ENCODE data around the gene RPS6KB1. TPM values are rescaled to one million over a fixed set of nuclear protein-coding genes. Genes with fewer than 3 reads are reported as not detected.

RPS6KB1 gene
- polyA plus RNA-seq, 1 donor from 2014 or later = 25.3 TPM

DNA sequence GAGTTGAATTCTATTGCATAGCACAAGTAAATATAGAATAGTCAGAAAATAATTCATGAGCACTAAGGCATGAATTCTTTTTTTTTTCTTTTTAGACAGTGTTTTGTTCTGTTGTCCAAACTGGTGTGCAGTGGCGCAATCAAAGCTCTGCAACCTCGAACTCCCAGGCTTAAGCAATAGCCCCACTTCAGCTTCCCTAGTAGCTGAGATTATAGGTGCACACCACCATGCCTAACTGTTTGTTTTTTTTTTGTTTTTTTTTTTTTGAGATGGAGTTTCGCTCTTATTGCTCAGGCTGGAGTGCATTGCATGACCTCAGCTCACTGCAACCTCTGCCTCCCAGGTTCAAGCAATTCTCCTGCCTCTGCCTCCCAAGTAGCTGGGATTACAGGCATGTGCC lies 16.8 kb upstream of the RPS6KB1 start:
- TF ChIP-seq TAF1 (IDR thresholded peaks at IDR 0.05; ENCODE audit: low read depth) (no peak), MXI1 (conservative IDR thresholded peaks at IDR 0.05; ENCODE audit: poor library complexity, severe bottlenecking) (no peak), EP300 (conservative IDR thresholded peaks at IDR 0.05; ENCODE audit: poor library complexity, severe bottlenecking) (no peak), SMC3 (conservative IDR thresholded peaks at IDR 0.05; ENCODE audit: poor library complexity) (no peak), RAD21 (conservative IDR thresholded peaks at IDR 0.05) (no peak), EZH2 (IDR thresholded peaks at IDR 0.05; ENCODE audit: borderline replicate concordance, insufficient read depth, low read length, poor library complexity, severe bottlenecking) (no peak), POLR2AphosphoS5 (IDR thresholded peaks at IDR 0.05) (no peak)
- TF ChIP-seq, protein P1, sequence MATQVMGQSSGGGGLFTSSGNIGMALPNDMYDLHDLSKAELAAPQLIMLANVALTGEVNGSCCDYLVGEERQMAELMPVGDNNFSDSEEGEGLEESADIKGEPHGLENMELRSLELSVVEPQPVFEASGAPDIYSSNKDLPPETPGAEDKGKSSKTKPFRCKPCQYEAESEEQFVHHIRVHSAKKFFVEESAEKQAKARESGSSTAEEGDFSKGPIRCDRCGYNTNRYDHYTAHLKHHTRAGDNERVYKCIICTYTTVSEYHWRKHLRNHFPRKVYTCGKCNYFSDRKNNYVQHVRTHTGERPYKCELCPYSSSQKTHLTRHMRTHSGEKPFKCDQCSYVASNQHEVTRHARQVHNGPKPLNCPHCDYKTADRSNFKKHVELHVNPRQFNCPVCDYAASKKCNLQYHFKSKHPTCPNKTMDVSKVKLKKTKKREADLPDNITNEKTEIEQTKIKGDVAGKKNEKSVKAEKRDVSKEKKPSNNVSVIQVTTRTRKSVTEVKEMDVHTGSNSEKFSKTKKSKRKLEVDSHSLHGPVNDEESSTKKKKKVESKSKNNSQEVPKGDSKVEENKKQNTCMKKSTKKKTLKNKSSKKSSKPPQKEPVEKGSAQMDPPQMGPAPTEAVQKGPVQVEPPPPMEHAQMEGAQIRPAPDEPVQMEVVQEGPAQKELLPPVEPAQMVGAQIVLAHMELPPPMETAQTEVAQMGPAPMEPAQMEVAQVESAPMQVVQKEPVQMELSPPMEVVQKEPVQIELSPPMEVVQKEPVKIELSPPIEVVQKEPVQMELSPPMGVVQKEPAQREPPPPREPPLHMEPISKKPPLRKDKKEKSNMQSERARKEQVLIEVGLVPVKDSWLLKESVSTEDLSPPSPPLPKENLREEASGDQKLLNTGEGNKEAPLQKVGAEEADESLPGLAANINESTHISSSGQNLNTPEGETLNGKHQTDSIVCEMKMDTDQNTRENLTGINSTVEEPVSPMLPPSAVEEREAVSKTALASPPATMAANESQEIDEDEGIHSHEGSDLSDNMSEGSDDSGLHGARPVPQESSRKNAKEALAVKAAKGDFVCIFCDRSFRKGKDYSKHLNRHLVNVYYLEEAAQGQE (IDR thresholded peaks at IDR 0.05; ENCODE audit: borderline replicate concordance) = no peak
- TF ChIP-seq, protein P2, sequence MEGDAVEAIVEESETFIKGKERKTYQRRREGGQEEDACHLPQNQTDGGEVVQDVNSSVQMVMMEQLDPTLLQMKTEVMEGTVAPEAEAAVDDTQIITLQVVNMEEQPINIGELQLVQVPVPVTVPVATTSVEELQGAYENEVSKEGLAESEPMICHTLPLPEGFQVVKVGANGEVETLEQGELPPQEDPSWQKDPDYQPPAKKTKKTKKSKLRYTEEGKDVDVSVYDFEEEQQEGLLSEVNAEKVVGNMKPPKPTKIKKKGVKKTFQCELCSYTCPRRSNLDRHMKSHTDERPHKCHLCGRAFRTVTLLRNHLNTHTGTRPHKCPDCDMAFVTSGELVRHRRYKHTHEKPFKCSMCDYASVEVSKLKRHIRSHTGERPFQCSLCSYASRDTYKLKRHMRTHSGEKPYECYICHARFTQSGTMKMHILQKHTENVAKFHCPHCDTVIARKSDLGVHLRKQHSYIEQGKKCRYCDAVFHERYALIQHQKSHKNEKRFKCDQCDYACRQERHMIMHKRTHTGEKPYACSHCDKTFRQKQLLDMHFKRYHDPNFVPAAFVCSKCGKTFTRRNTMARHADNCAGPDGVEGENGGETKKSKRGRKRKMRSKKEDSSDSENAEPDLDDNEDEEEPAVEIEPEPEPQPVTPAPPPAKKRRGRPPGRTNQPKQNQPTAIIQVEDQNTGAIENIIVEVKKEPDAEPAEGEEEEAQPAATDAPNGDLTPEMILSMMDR (IDR thresholded peaks at IDR 0.05; ENCODE audit: poor library complexity, severe bottlenecking) = no peak
- H3K27me3 ChIP-seq (ENCODE audit: insufficient read depth, low read depth, low read length) = no peaks in the 10 kb centered on the region
- H3K9me3 ChIP-seq (ENCODE audit: low read length) = no peaks in the 10 kb centered on the region
- H3K27ac ChIP-seq (ENCODE audit: low read length) = no peak overlapping the region
- H3K9ac ChIP-seq (ENCODE audit: low read length) = no peak overlapping the region
- no peaks in the 10 kb centered on the region for H3K9me2 ChIP-seq (ENCODE audit: insufficient read depth, low read length)
- H2AFZ ChIP-seq (ENCODE audit: low read depth, low read length) = no peak overlapping the region
- H4K20me1 ChIP-seq (ENCODE audit: insufficient read depth) = no peaks in the 10 kb centered on the region
- H3K4me2 ChIP-seq (ENCODE audit: low read length) = no peak overlapping the region
- no peaks in the 10 kb centered on the region for H3K36me3 ChIP-seq (ENCODE audit: insufficient read depth, low read length)
- H3K79me2 ChIP-seq (replicated peaks; ENCODE audit: insufficient read depth, low read length) = no peaks in the 10 kb centered on the region
- no peak overlapping the region for H3K4me3 ChIP-seq (ENCODE audit: low read length)
- no peaks in the 10 kb centered on the region for H3F3A ChIP-seq (ENCODE audit: insufficient read depth, low read length, poor library complexity, severe bottlenecking)

DNA sequence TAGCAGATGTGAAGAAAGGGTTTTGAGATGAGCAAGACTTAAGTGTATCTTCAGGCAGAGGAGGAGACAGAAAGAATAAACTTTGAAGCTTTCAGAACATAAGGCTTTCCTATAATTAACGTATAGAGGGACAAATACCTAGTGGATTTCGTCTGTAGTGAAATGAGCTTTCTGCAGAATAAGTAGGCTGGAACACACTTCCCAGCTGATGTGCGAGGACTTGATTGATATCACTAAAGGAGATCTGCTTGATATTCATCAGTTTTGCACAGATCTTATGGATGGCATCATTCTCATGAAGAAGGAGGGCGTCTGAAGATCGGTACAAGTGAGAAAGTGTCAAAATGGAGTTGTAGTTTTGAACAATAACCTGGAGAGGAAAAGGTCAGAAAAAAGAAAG lies 15.0 kb upstream of the RPS6KB1 start:
- TF ChIP-seq EZH2 (IDR thresholded peaks at IDR 0.05; ENCODE audit: borderline replicate concordance, insufficient read depth, low read length, poor library complexity, severe bottlenecking) (no peak), RAD21 (conservative IDR thresholded peaks at IDR 0.05) (no peak), EP300 (conservative IDR thresholded peaks at IDR 0.05; ENCODE audit: poor library complexity, severe bottlenecking) (no peak), POLR2AphosphoS5 (IDR thresholded peaks at IDR 0.05) (no peak), SMC3 (conservative IDR thresholded peaks at IDR 0.05; ENCODE audit: poor library complexity) (no peak), MXI1 (conservative IDR thresholded peaks at IDR 0.05; ENCODE audit: poor library complexity, severe bottlenecking) (no peak), TAF1 (IDR thresholded peaks at IDR 0.05; ENCODE audit: low read depth) (no peak)
- TF ChIP-seq, protein P1 (IDR thresholded peaks at IDR 0.05; ENCODE audit: borderline replicate concordance) = no peak
- TF ChIP-seq, protein P2 (IDR thresholded peaks at IDR 0.05; ENCODE audit: poor library complexity, severe bottlenecking) = no peak
- no peaks in the 10 kb centered on the region for H3K27me3 ChIP-seq (ENCODE audit: insufficient read depth, low read depth, low read length)
- H3K9ac ChIP-seq (ENCODE audit: low read length) = no peak overlapping the region
- H3K9me2 ChIP-seq (ENCODE audit: insufficient read depth, low read length) = no peaks in the 10 kb centered on the region
- H3K4me2 ChIP-seq (ENCODE audit: low read length) = no peak overlapping the region
- H3K36me3 ChIP-seq (ENCODE audit: insufficient read depth, low read length) = no peaks in the 10 kb centered on the region
- no peaks in the 10 kb centered on the region for H3F3A ChIP-seq (ENCODE audit: insufficient read depth, low read length, poor library complexity, severe bottlenecking)
- H4K20me1 ChIP-seq (ENCODE audit: insufficient read depth) = no peaks in the 10 kb centered on the region
- no peaks in the 10 kb centered on the region for H3K79me2 ChIP-seq (replicated peaks; ENCODE audit: insufficient read depth, low read length)
- no peaks in the 10 kb centered on the region for H3K9me3 ChIP-seq (ENCODE audit: low read length)
- H3K4me3 ChIP-seq (ENCODE audit: low read length) = no peak overlapping the region
- no peak overlapping the region for H2AFZ ChIP-seq (ENCODE audit: low read depth, low read length)
- no peak overlapping the region for H3K27ac ChIP-seq (ENCODE audit: low read length)

Measured in neural cell (in vitro differentiated cells).